CD4-positive, alpha-beta T cell treated with Interleukin-15 for 4 hours (primary cell): Measurements from ENCODE around the gene WDR5.

Experiments used
- DNase-seq: peaks from one replicate; pipeline ENCODE4 v3.0.0-alpha.2; 2020; ENCODE audit warnings: low spot score

The WDR5 gene

GRCh38 chr9:134189145-134189469 lies 53.2 kb downstream of the WDR5 start:
- no peak for DNase-seq

GRCh38 chr9:134189470-134190231 lies 53.8 kb downstream of the WDR5 start:
- no peak for DNase-seq

- no peak for DNase-seq
Measured at GRCh38 chr9:134190232-134191121, 54.6 kb downstream of the WDR5 start.

DNA sequence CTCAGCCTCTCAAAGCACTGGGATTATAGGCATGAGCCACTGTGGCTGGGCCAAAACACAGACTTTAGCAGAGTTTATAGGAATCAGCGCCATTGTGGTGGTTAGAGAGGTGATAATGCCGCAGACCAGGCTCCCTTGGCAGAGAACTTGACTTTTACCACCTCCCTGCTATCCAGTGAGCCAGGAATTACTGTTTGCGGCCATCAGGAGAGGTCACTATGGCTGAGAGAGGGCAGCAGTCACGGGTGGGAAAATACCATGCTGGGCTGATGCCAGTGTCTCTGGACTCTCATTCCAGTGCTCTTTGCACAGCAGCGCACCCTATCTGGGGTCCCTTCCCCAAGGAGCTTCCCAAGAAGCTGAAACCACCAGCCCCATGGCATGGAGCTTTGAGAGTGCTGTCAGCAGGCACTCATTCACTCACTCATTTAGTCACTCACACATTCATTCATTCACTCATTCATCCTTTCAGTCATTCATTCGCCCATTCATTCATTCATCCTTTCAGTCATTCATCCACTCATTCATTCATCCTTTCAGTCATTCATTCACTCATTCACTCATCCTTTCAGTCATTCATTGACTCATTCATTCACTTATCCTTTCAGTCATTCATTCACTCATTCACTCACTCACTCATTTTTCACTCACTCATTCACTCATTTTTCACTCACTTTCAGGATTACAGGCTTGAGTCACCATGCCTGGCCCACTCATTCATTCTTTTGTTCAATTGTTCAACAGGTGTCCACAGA lies 55.8 kb downstream of the WDR5 start:
- DNase-seq: no peak

GRCh38 chr9:134192311-134192950 lies 56.5 kb downstream of the WDR5 start:
- DNase-seq: no peak

DNA sequence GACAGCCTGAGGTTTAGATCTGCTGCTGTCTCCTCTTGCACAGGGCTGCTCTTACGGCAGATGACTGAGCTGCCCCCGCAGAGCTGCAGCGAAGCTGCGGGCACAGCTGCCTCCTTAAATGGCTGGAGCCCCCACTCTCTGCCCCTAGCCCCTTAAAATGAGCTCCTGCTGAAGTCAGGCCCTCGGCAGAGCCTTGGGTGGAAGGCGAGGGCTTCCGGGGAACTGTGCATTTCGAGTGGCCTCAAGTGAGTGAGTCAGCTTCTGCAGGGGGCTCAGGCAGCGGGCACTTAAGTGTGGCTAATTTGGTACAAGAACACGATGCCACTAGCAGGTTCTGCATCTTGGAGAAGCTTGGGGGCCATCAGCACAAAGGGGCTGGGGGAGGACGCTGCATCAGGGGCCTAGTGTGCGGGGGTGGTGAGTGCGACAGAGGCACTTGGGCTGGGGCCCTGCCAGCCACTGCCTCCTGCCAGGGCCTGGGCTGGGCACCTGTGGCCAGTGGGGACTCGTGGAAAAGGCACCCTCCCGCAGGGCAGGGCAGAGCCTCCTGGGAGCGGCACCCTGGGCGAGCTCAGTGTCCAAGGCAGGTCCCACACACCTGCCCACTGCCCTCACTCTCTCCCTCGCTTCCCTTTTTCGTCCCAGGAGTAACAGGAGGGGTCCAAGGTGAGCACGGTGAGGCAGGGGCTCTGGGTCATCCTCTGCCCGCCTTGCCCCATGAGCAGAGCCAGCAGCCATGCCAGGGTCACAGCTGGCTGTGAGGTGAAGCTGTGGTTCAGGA lies 57.3 kb downstream of the WDR5 start:
- DNase-seq: no peak

- no peak for DNase-seq
Measured at GRCh38 chr9:134193912-134194535, 58.1 kb downstream of the WDR5 start.

GRCh38 chr9:134195558-134195957 lies 59.7 kb downstream of the WDR5 start:
- peak; percentile 10 for DNase-seq

GRCh38 chr9:134196911-134197310 lies 61.0 kb downstream of the WDR5 start:
- DNase-seq: no peak

DNA sequence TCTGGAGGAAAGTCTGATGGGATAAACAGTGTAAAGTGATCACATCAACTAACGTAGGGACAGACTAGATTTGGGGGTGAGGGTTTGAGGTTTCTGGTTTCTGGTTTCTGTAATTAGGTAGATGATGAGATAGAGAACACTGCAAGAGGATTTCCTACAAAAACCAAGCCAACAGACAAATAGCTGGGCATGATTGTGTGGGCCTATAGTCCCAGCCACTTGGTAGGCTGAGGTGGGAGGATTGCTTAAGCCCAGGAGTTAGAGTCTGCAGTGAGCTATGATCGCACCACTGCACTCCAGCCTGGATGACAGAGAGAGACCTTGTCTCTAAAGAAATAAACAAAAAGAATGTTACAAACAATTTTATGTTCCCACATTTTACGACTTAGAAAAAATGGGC lies 62.9 kb downstream of the WDR5 start:
- DNase-seq: no peak

DNA sequence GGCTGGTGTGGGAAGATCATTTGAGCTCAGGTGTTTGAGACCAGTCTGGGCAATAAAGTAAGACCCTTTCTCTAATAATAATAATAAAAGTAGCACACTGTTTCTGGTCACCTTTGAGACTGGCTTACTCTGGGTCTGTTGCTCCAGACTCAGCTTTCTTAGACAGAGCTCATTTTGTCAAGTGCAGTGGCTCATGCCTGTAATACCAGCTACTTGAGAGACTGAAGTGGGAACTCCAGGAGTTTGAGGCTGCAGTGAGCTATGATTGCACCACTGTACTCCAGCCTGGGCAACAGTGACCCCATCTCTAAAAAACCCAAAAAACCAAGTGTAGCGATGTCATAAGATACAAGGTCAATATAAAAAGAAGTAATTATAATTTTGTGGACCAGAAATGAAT lies 64.8 kb downstream of the WDR5 start:
- no peak for DNase-seq

DNA sequence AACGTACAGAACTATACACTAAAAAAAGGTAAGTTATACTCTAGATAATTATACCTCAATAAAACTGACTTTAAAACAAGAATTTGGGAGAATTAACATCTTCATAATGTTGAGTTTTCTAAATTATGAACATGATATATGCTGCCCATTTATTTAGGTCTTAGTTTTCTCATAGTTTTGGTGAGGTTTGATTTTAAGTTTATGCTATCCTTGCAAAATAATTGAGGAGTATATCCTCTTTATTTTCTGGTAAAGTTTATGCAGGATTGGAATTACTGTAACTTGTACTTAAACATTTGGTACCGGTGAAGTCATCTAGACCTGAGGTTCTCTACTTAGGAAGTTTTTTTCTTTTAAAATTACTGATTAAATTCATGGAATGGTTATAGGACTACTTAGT lies 67.3 kb downstream of the WDR5 start:
- no peak for DNase-seq

DNA sequence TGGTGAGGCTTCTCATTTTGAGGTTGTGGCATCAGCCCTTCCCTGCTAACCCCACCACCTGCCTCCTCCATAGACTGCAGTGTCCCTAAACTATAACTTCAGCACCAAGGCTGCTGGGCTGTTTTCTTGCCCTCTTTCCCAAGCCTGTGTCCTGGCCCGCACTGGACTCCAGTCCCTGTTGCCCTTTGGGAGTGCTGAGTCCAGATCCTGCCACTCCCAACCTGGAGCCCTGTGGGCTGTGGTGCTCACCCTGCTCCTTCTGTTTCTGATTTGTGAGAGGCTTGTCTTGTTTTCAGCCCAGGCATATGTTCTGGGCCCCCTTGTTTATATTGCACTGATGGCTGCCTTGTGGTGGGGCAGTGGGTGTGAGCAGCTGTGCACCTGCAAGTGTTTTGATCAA lies 68.2 kb downstream of the WDR5 start:
- no peak for DNase-seq

DNA sequence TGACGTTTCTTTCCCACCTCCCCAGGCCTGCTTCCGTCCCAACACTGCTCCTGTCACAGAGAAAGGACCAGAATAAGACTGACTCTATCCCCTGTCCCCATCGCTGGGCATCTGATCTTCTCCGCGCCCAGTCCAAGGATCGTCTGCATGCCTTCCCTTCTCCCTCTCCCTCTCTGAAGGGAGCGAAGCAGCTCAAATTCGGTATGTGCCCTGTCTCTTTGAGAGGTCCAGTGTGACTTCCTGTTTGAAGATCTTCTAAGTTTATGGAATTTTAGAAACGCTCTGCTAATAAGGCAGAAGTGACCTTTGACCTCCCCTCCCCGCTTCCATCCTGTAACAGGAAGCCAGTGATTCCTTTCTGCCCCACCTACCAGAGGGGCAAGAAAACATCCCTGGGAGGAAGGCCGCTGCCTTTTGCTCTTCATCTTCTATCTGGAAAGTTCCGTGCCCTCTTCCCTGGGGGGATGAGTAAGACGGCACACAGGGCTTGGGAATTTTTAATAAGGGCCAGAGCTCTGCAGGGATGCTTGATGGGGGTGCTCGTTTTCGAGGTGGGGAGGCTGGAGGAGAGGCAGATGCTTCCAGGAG lies 69.2 kb downstream of the WDR5 start:
- DNase-seq: no peak

GRCh38 chr9:134205672-134206310 lies 69.9 kb downstream of the WDR5 start:
- DNase-seq: no peak

DNA sequence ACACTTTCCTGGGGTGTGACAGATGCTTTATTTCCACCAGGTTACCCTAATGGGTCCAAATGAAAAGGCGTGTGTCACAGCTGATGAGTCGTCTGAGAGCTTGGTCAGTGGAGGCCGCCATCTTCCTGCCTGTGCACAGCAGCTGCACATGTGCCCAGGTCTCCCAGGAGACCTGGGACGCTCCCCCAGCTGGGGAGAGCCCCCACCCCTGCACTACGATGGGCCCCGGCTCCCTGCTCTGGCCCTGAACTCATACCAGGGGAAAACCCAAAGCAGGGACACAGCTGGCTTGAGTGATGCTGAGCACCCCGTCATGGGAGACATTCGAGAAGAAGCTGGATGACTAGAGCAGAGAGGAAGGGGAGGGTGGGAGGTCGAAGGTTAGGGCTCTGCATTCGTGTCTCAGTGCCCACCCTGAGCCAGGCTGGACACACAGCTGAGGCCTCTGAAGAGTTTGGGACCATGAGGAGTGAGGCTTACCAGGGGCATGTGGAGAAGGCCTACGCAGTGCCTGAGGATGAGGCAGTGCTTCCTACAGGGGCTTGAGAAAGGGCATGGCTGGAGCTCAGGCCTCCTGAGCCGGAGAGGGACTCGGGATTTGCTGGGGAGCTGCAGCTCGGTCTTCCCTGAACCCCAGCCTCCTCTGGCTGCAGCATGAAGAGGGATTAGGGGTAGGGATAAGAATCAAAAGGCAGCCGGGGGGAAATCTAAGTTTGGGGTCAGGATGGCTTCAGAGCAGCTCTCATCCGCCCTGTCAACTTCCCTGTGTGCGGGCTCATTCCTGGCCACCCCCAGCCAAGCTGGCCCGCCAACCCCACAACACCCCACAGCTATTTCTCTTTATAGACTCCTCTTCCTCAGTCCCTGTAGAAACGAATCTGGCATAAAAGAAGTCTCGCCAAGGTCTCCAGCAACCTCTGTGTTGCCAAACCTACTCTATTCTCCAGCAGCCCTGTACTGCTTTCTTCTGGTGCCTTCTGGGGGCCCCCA lies 70.7 kb downstream of the WDR5 start:
- no peak for DNase-seq

DNA sequence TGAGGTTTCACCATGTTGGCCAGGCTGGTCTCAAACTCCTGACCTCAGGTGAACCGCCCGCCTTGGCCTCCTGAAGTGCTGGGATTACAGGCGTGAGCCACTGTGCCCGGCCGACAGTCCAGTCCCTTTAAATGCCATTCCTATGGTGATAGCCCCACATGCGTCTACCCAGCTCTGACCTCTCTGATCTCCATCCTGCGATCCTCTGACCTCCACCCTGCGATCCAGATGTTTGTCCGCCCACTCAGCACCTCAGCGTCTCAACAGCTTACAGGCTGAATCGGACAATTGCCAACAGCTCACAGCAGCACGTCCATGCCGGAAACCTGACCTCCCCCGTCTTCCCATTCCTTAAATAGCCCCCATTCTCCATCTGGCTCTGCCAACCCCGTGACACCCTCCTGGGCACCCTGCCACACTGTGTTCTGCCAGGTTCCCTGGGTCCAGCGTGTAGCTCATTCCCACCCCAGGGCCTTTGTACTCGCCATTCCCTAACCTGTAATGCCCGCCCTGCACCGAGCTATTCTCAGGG lies 72.5 kb downstream of the WDR5 start:
- no peak for DNase-seq

DNA sequence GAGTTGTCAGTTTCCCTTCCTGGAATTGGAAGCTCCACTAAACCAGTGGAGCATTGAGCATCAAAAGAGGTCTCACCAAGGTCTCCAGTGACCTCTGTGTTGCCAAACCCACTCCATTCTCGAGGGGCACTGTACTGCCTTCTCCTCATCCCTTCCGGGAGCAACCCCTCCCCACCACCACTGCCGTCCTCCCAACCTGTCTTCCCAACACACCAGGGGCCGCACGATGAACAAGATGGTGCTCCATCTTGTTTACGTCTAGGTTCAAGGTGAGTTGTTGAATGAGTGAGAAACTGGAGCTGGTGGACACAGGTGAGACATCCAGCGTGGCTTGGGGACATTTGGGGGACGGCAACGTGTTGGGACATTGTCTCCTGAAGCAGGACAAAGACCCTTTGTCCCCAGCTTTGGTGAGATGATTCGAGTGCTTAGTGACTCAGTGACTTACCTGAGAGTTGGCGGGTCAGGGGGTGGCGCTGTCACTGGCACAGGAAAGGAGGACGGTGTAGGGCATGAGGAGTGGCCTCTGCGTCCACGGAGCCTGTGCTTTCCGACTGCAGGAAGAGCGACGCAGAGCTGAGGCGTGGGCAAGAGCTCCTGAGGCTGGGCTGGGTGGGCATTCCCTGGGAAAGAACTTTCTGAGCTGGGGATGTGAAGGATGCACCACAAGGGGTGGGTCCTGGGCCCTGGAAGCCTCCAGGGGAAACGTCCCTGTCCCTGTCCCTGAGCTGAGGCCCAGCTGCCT lies 73.3 kb downstream of the WDR5 start:
- no peak for DNase-seq
